ENCODE results near the gene VSIG2.

DNA sequence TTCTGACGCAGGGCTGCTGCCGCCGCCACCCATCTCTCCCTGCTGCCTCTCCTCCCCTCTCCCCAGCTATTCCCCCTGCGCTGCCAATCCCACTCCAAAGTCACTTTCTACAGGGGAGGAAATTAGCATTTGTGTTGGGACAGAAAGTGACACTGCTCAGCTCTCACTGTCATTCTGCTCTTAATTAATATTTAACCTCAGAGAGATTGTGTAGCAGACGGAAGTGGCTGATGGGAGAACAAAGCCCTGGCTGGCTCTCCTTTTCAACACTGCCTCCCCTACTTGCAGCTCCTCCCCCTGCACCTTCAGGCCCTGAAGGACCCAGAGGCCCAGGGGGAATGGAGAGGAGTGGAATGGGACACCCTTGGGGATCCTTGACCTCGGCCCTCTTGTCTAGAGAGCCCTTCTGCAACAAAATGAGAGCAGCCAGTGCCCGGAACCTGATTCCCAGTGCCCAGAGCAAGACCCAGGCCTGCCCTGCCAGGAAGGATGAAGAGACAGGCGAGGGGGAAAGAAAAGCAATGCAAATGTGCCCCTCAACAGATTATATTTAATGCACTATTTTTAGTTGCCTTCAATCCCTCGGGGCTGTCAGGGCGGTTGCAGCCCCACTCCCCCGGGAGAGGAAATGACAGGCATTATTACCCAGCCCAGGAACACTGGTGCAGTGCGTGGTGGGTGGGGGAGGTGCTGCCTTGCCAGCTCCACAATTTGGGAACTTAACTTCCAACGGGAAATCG lies 26.9 kb downstream of the VSIG2 start:
- TF ChIP-seq POLR2AphosphoS5 (IDR thresholded peaks at IDR 0.05; ENCODE audit: low read length) (no peak), GABPA (IDR thresholded peaks at IDR 0.05; ENCODE audit: low read depth) (no peak), NFIC (IDR thresholded peaks at IDR 0.05; ENCODE audit: low read depth, low read length) (no peak), EP300 (IDR thresholded peaks at IDR 0.05; ENCODE audit: borderline replicate concordance in 1 of 2, control insufficient read depth in 1 of 2, low read depth in 2 of 2, low read length in 2 of 2) (no peak)
- TF ChIP-seq, protein P1, sequence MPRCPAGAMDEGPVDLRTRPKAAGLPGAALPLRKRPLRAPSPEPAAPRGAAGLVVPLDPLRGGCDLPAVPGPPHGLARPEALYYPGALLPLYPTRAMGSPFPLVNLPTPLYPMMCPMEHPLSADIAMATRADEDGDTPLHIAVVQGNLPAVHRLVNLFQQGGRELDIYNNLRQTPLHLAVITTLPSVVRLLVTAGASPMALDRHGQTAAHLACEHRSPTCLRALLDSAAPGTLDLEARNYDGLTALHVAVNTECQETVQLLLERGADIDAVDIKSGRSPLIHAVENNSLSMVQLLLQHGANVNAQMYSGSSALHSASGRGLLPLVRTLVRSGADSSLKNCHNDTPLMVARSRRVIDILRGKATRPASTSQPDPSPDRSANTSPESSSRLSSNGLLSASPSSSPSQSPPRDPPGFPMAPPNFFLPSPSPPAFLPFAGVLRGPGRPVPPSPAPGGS (IDR thresholded peaks at IDR 0.05; ENCODE audit: borderline replicate concordance, insufficient read depth, low read depth, low read length, poor library complexity, severe bottlenecking) = no peak
